ENCODE measurements around the gene JAG2.
"Not testable (repeated sequence)": the region's sequence is repeated elsewhere in the genome, so short reads cannot be mapped to it uniquely, and the experiment has no call there.

JAG2 gene

DNA sequence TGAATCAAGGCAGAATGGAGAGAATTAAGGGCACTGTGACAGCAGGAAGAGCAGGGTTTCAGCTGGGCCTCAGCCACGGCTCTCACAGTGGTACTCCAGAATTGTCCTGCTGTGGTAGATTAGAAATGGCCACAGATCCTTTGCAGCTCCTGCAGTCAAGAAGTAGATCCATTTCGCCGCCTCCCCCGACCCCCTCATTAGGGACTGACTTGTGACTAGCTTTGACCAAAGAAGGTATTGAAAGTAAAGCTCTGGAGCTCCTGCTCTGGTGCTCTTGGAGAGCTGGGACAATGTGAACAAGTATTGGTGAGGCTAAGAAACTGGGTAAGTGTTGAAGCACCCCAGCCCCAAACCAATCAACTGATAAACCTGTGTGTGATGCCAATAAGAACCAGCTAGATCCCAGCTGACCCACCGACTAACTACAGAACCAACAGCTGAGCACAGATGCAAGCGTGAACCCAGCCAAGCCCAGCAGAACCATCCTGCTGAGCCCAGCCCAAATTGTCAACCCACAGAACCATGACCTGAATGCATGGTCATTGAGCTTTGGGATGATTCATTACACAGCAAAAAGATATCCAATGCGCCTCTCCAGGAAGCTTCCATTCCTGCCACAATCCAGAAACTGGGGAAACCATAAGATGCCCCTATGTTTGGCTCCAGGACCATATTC is 50.7 kb downstream of the JAG2 start:
- Histone ChIP-seq H3F3A (ENCODE audit: insufficient read depth) (no peaks in the 10 kb centered on the region), H3K4me3 (ENCODE audit: insufficient read depth, low read length, poor library complexity, severe bottlenecking) (no peak overlapping the region), H3K4me2 (ENCODE audit: low read depth, low read length, poor library complexity, severe bottlenecking) (no peak overlapping the region), H4K20me1 (ENCODE audit: low read depth, low read length) (no peaks in the 10 kb centered on the region), H3K79me2 (ENCODE audit: insufficient read depth, low read length) (no peaks in the 10 kb centered on the region), H3K9ac (ENCODE audit: low read length) (no peak overlapping the region), H3K9me3 (ENCODE audit: insufficient read depth, low read length) (no peaks in the 10 kb centered on the region), H3K9me2 (replicated peaks; ENCODE audit: insufficient read depth, low read length) (no peaks in the 10 kb centered on the region), H3K27ac (ENCODE audit: low read depth, low read length) (no peak overlapping the region), H3K27me3 (ENCODE audit: low read length) (no peaks in the 10 kb centered on the region), H2AFZ (ENCODE audit: low read depth, low read length, severe bottlenecking) (no peak overlapping the region), H3K36me3 (ENCODE audit: low read length) (no peaks in the 10 kb centered on the region)
- TF ChIP-seq, protein P1, sequence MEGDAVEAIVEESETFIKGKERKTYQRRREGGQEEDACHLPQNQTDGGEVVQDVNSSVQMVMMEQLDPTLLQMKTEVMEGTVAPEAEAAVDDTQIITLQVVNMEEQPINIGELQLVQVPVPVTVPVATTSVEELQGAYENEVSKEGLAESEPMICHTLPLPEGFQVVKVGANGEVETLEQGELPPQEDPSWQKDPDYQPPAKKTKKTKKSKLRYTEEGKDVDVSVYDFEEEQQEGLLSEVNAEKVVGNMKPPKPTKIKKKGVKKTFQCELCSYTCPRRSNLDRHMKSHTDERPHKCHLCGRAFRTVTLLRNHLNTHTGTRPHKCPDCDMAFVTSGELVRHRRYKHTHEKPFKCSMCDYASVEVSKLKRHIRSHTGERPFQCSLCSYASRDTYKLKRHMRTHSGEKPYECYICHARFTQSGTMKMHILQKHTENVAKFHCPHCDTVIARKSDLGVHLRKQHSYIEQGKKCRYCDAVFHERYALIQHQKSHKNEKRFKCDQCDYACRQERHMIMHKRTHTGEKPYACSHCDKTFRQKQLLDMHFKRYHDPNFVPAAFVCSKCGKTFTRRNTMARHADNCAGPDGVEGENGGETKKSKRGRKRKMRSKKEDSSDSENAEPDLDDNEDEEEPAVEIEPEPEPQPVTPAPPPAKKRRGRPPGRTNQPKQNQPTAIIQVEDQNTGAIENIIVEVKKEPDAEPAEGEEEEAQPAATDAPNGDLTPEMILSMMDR (IDR thresholded peaks at IDR 0.05; ENCODE audit: insufficient read depth, low read length, poor library complexity, severe bottlenecking) = no peak
- no peak for TF ChIP-seq EZH2phosphoT487 (conservative IDR thresholded peaks at IDR 0.05; ENCODE audit: low read length)

DNA sequence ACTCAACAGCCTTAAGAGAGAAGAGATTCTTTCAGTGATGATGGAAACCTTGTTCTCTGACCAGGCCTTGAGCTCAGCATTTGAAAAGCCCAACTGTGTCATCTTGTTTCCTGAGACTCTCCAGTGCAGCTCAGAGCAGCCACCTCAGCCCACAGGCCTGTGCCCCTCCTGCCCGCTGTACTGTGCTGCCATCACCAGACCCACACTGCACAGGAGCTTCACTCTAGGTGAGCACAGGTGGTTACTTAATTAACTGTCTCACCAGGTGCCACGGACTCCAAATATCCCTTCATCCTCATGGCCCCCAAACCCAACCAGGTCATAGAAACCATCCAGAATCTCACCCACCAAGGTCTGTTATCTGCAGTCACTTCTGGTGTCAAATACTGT is 51.3 kb downstream of the JAG2 start:
- H3K27me3 ChIP-seq (ENCODE audit: low read length) = no peaks in the 10 kb centered on the region
- H3K4me3 ChIP-seq (ENCODE audit: insufficient read depth, low read length, poor library complexity, severe bottlenecking) = no peak overlapping the region
- H3K9me2 ChIP-seq (replicated peaks; ENCODE audit: insufficient read depth, low read length) = no peaks in the 10 kb centered on the region
- H4K20me1 ChIP-seq (ENCODE audit: low read depth, low read length) = no peaks in the 10 kb centered on the region
- TF ChIP-seq, protein P1 (IDR thresholded peaks at IDR 0.05; ENCODE audit: insufficient read depth, low read length, poor library complexity, severe bottlenecking) = no peak
- no peak for TF ChIP-seq EZH2phosphoT487 (conservative IDR thresholded peaks at IDR 0.05; ENCODE audit: low read length)
- H3K9me3 ChIP-seq (ENCODE audit: insufficient read depth, low read length) = no peaks in the 10 kb centered on the region
- H2AFZ ChIP-seq (ENCODE audit: low read depth, low read length, severe bottlenecking) = no peak overlapping the region
- no peak overlapping the region for H3K9ac ChIP-seq (ENCODE audit: low read length)
- H3K4me2 ChIP-seq (ENCODE audit: low read depth, low read length, poor library complexity, severe bottlenecking) = no peak overlapping the region
- no peak overlapping the region for H3K27ac ChIP-seq (ENCODE audit: low read depth, low read length)
- no peaks in the 10 kb centered on the region for H3K79me2 ChIP-seq (ENCODE audit: insufficient read depth, low read length)
- no peaks in the 10 kb centered on the region for H3K36me3 ChIP-seq (ENCODE audit: low read length)
- H3F3A ChIP-seq (ENCODE audit: insufficient read depth) = no peaks in the 10 kb centered on the region

DNA sequence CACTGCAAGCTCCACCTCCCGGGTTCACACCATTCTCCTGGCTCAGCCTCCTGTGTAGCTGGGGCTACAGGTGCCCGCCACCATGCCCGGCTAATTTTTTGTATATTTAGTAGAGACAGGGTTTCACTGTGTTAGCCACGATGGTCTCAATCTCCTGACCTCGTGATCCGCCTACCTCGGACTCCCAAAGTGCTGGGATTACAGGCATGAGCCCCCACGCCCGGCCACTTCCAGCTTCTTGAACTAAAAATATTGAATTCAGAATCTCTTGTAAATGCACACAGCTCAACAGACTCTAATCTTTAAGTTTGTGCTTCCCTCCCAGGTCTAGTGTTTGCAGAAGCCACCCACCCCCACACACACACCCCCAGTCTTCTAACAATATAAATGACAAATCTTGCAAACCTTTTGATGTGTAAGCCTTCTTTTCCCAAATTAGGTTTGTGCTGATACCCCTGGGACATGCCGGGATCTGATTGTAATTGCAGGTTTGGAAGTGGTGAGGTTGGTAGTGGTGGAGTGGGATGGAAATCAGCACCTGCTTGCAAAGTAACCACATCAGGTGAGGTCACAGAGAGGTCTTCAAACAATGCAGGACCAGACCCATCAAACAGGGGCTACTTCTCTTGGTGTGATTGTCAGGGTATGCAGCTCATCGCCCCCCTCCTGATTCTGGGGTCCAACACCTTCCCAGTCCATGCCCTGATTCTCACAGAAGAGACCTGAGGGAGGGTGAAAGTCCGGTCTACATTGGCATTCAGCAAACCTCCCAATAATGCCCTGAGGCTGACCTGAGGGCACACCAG is 51.9 kb downstream of the JAG2 start:
- Histone ChIP-seq H3K4me2 (ENCODE audit: low read depth, low read length, poor library complexity, severe bottlenecking) (no peak overlapping the region), H3K27ac (ENCODE audit: low read depth, low read length) (no peak overlapping the region), H3F3A (ENCODE audit: insufficient read depth) (no peaks in the 10 kb centered on the region), H3K9me2 (replicated peaks; ENCODE audit: insufficient read depth, low read length) (no peaks in the 10 kb centered on the region), H3K4me3 (ENCODE audit: insufficient read depth, low read length, poor library complexity, severe bottlenecking) (no peak overlapping the region), H3K9me3 (ENCODE audit: insufficient read depth, low read length) (no peaks in the 10 kb centered on the region), H3K79me2 (ENCODE audit: insufficient read depth, low read length) (no peaks in the 10 kb centered on the region), H2AFZ (ENCODE audit: low read depth, low read length, severe bottlenecking) (no peak overlapping the region), H3K9ac (ENCODE audit: low read length) (no peak overlapping the region), H4K20me1 (ENCODE audit: low read depth, low read length) (no peaks in the 10 kb centered on the region), H3K36me3 (ENCODE audit: low read length) (no peaks in the 10 kb centered on the region), H3K27me3 (ENCODE audit: low read length) (no peaks in the 10 kb centered on the region)
- no peak for TF ChIP-seq EZH2phosphoT487 (conservative IDR thresholded peaks at IDR 0.05; ENCODE audit: low read length)
- TF ChIP-seq, protein P1 (IDR thresholded peaks at IDR 0.05; ENCODE audit: insufficient read depth, low read length, poor library complexity, severe bottlenecking) = no peak

DNA sequence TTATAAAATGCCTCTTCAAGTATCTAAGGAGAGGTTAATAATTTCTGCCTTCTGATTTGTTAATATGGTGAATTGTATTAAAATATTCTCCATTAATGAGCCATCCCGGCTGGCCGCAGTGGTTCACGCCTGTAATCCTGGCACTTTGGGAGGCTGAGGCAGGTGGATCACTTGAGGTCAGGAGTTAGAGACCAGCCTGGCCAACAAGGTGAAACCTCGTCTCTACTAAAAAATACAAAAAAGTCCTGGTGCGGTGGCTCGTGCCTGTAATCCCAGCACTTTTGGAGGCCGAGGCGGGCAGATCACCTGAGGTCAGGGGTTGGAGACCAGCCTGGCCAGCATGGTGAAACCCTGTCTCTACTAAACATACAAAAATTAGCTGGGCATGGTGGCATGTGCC is 59.3 kb downstream of the JAG2 start:
- H3K4me3 ChIP-seq (ENCODE audit: insufficient read depth, low read length, poor library complexity, severe bottlenecking); H3K79me2 ChIP-seq (ENCODE audit: insufficient read depth, low read length); H3K4me2 ChIP-seq (ENCODE audit: low read depth, low read length, poor library complexity, severe bottlenecking); H3K27me3 ChIP-seq (ENCODE audit: low read length); H2AFZ ChIP-seq (ENCODE audit: low read depth, low read length, severe bottlenecking); H3K36me3 ChIP-seq (ENCODE audit: low read length); H3K9ac ChIP-seq (ENCODE audit: low read length); H4K20me1 ChIP-seq (ENCODE audit: low read depth, low read length); H3K9me3 ChIP-seq (ENCODE audit: insufficient read depth, low read length); H3K9me2 ChIP-seq (replicated peaks; ENCODE audit: insufficient read depth, low read length); H3F3A ChIP-seq (ENCODE audit: insufficient read depth); H3K27ac ChIP-seq (ENCODE audit: low read depth, low read length): not testable (repeated sequence)
